RWPE2 (cell line): ENCODE results near the gene MFSD6L.

ENCODE experiments used
- ATAC-seq: fragments of 200-7000 bp; cut with Tn5 transposase; 3 replicates; pipeline ENCODE4 v1.9.1; 2021; ENCODE audit warnings: low read depth
- DNase-seq: peaks from one replicate; pipeline ENCODE4 v3.0.0-alpha.2; 2020; ENCODE audit warnings: low spot score
- H3K27ac ChIP-seq: fragments of 450-650 bp; 2 replicates; pipeline ENCODE4 v1.5.1; 2017; ENCODE audit warnings: mild to moderate bottlenecking; ENCODE audit not compliant: poor library complexity, severe bottlenecking
- H3K27me3 ChIP-seq: fragments of 250-450 bp; sonication (Bioruptor Pico); 2 replicates; pipeline ENCODE4 v1.5.1; 2021; ENCODE audit warnings: mild to moderate bottlenecking, moderate library complexity; ENCODE audit not compliant: insufficient read depth, poor library complexity, severe bottlenecking
- H3K36me3 ChIP-seq: fragments of 250-450 bp; sonication (Bioruptor Pico); 2 replicates; pipeline ENCODE4 v1.5.1; 2020; ENCODE audit warnings: low read depth, mild to moderate bottlenecking, moderate library complexity
- H3K4me1 ChIP-seq: fragments of 250-450 bp; sonication (Bioruptor Pico); 2 replicates; pipeline ENCODE4 v1.5.1; 2021; ENCODE audit warnings: mild to moderate bottlenecking, moderate library complexity; ENCODE audit not compliant: insufficient read depth, poor library complexity, severe bottlenecking
- H3K4me3 ChIP-seq: fragments of 250-450 bp; sonication (Bioruptor Pico); 2 replicates; pipeline ENCODE4 v1.5.1; 2021; ENCODE audit warnings: mild to moderate bottlenecking, moderate library complexity; ENCODE audit not compliant: severe bottlenecking
- H3K9me3 ChIP-seq: fragments of 250-450 bp; sonication (Bioruptor Pico); 2 replicates; pipeline ENCODE4 v1.5.1; 2021; ENCODE audit warnings: mild to moderate bottlenecking, moderate library complexity; ENCODE audit not compliant: severe bottlenecking
- CTCF ChIP-seq: fragments of 450-650 bp; IDR thresholded peaks from one replicate; pipeline ENCODE4 v1.5.1; 2017; ENCODE audit warnings: mild to moderate bottlenecking, moderate library complexity; ENCODE audit not compliant: poor library complexity, severe bottlenecking

MFSD6L gene

GRCh38 chr17:8793649-8794048 lies 5.5 kb downstream of the MFSD6L start:
- H3K4me3 ChIP-seq = no peak overlapping the region
- no peaks in the 10 kb centered on the region for H3K4me1 ChIP-seq
- DNase-seq = no peak

GRCh38 chr17:8792646-8793045 lies 6.5 kb downstream of the MFSD6L start:
- Histone ChIP-seq H3K4me3 (no peak overlapping the region), H3K9me3 (peaks cover 5% of the 10 kb centered on the region), H3K27me3 (no peaks in the 10 kb centered on the region), H3K36me3 (no peaks in the 10 kb centered on the region), H3K4me1 (no peaks in the 10 kb centered on the region), H3K27ac (no peak overlapping the region)
- ATAC-seq = no peak
- TF ChIP-seq CTCF = no peak
- no peak for DNase-seq

More at GRCh38 chr17:8793649-8794048, 5.5 kb downstream of the MFSD6L start:
- no peak overlapping the region for H3K27ac ChIP-seq
- no peak for TF ChIP-seq CTCF
- peaks cover 5% of the 10 kb centered on the region for H3K9me3 ChIP-seq
- no peak for ATAC-seq
- no peaks in the 10 kb centered on the region for H3K36me3 ChIP-seq
- H3K27me3 ChIP-seq = no peaks in the 10 kb centered on the region

- H3K27me3 ChIP-seq = no peaks in the 10 kb centered on the region
- DNase-seq (no peak), ATAC-seq (peak; percentile 27; the same call in 1 of the 3 replicates)
- no peak for TF ChIP-seq CTCF
- H3K9me3 ChIP-seq = peaks cover 5% of the 10 kb centered on the region
- no peak overlapping the region for H3K4me3 ChIP-seq
- no peaks in the 10 kb centered on the region for H3K36me3 ChIP-seq
- no peaks in the 10 kb centered on the region for H3K4me1 ChIP-seq
- H3K27ac ChIP-seq = no peak overlapping the region
These were observed 7.3 kb downstream of the MFSD6L start for GRCh38 chr17:8791910-8792270.

GRCh38 chr17:8791248-8791909 lies 7.8 kb downstream of the MFSD6L start:
- ATAC-seq (no peak), DNase-seq (no peak)
- no peak overlapping the region for H3K27ac ChIP-seq
- peaks cover 5% of the 10 kb centered on the region for H3K9me3 ChIP-seq
- H3K27me3 ChIP-seq = no peaks in the 10 kb centered on the region
- no peak overlapping the region for H3K4me3 ChIP-seq
- TF ChIP-seq CTCF = no peak
- no peaks in the 10 kb centered on the region for H3K4me1 ChIP-seq
- no peaks in the 10 kb centered on the region for H3K36me3 ChIP-seq

- Histone ChIP-seq H3K36me3 (no peaks in the 10 kb centered on the region), H3K4me3 (no peak overlapping the region), H3K27me3 (no peaks in the 10 kb centered on the region), H3K4me1 (no peaks in the 10 kb centered on the region), H3K9me3 (peaks cover 5% of the 10 kb centered on the region), H3K27ac (no peak overlapping the region)
- TF ChIP-seq CTCF = no peak
- DNase-seq (no peak), ATAC-seq (no peak)
These were observed 9.4 kb downstream of the MFSD6L start for GRCh38 chr17:8789743-8790142.
